Muscle of arm (tissue), 14 donors: ENCODE results near the gene BCAS2. TPM values are rescaled to one million over a fixed set of nuclear protein-coding genes. Genes with fewer than 3 reads are reported as not detected.

Source experiments
- DNase-seq: peaks from one replicate; pipeline ENCODE4 v3.0.0-alpha.2; 2013
- long read RNA-seq, 11 donors: transcript quantifications; one replicate each; lab custom pipeline, GENCODE V29; 2026
- polyA plus RNA-seq, 12 donors: library from polyadenylated mRNA; unstranded; fragments of 120-200 nt; gene quantifications; one replicate each; pipeline ENCODE4 v1.2.1, GENCODE V29; 2013; ENCODE audit not compliant: insufficient read length in 12 of 12

Gene BCAS2
- polyA plus RNA-seq = 10 to 100 TPM in 11 of 12 donors, not detected in 1; 18.4 to 41.8 (median 28.8) TPM
- long read RNA-seq, donor 1, transcript BCAS2-201 (7 exons, 1,299 nt) = major isoform, 21 of 22 reads
- long read RNA-seq, donor 1, partial matches to known transcripts = 0 of 22 reads
- long read RNA-seq, donor 1, other reads (novel, unspliced or antisense) = 0 of 22 reads
- long read RNA-seq, donor 2, transcript BCAS2-201 (7 exons, 1,299 nt) = major isoform, 9 of 11 reads
- long read RNA-seq, donor 2, partial matches to known transcripts = 0 of 11 reads
- long read RNA-seq, donor 2, other reads (novel, unspliced or antisense) = 0 of 11 reads
- long read RNA-seq, donor 3, transcript BCAS2-201 (7 exons, 1,299 nt) = major isoform, 6 of 6 reads
- long read RNA-seq, donor 3, partial matches to known transcripts = 0 of 6 reads
- long read RNA-seq, donor 3, other reads (novel, unspliced or antisense) = 0 of 6 reads
- long read RNA-seq, donor 4, transcript BCAS2-201 (7 exons, 1,299 nt) = major isoform, 5 of 6 reads
- long read RNA-seq, donor 4, partial matches to known transcripts = 0 of 6 reads
- long read RNA-seq, donor 4, other reads (novel, unspliced or antisense) = 0 of 6 reads
- long read RNA-seq, donor 5, transcript BCAS2-201 (7 exons, 1,299 nt) = major isoform, 10 of 11 reads
- long read RNA-seq, donor 5, partial matches to known transcripts = 0 of 11 reads
- long read RNA-seq, donor 5, other reads (novel, unspliced or antisense) = 0 of 11 reads
- long read RNA-seq, donor 6, partial matches to known transcripts = 0 of 3 reads
- long read RNA-seq, donor 6, other reads (novel, unspliced or antisense) = 0 of 3 reads
- long read RNA-seq, donor 7, transcript BCAS2-201 (7 exons, 1,299 nt) = major isoform, 11 of 11 reads
- long read RNA-seq, donor 7, partial matches to known transcripts = 0 of 11 reads
- long read RNA-seq, donor 7, other reads (novel, unspliced or antisense) = 0 of 11 reads
- long read RNA-seq, donor 8, transcript BCAS2-201 (7 exons, 1,299 nt) = major isoform, 11 of 11 reads
- long read RNA-seq, donor 8, partial matches to known transcripts = 0 of 11 reads
- long read RNA-seq, donor 8, other reads (novel, unspliced or antisense) = 0 of 11 reads
- long read RNA-seq, donor 9, transcript BCAS2-201 (7 exons, 1,299 nt) = major isoform, 10 of 10 reads
- long read RNA-seq, donor 9, partial matches to known transcripts = 0 of 10 reads
- long read RNA-seq, donor 9, other reads (novel, unspliced or antisense) = 0 of 10 reads
- long read RNA-seq, donor 10, transcript BCAS2-201 (7 exons, 1,299 nt) = major isoform, 10 of 11 reads
- long read RNA-seq, donor 10, partial matches to known transcripts = 0 of 11 reads
- long read RNA-seq, donor 10, other reads (novel, unspliced or antisense) = 0 of 11 reads
- long read RNA-seq, donor 11, transcript BCAS2-201 (7 exons, 1,299 nt) = major isoform, 11 of 12 reads
- long read RNA-seq, donor 11, partial matches to known transcripts = 0 of 12 reads
- long read RNA-seq, donor 11, other reads (novel, unspliced or antisense) = 0 of 12 reads

GRCh38 chr1:114581335-114582287 lies at the start of gene BCAS2:
Gene BCAS2, minus strand, starts transcription at chr1:114581615. Its CDS starts 24 bp downstream, at chr1:114581591.
- peak; percentile 99 for DNase-seq

GRCh38 chr1:114627107-114627506 lies 45.7 kb upstream of the BCAS2 start:
- no peak for DNase-seq

GRCh38 chr1:114623364-114623763 lies 41.9 kb upstream of the BCAS2 start:
- DNase-seq = no peak

GRCh38 chr1:114620419-114620818 lies 39.0 kb upstream of the BCAS2 start:
- DNase-seq = no peak

- DNase-seq = no peak
Measured at GRCh38 chr1:114618606-114619005, 37.2 kb upstream of the BCAS2 start.

GRCh38 chr1:114610546-114611245 lies 29.3 kb upstream of the BCAS2 start:
- no peak for DNase-seq

GRCh38 chr1:114609826-114610225 lies 28.4 kb upstream of the BCAS2 start:
- DNase-seq = no peak

- DNase-seq = no peak
Measured at GRCh38 chr1:114609026-114609425, 27.6 kb upstream of the BCAS2 start.

GRCh38 chr1:114607223-114607622 lies 25.8 kb upstream of the BCAS2 start:
- DNase-seq = no peak

- no peak for DNase-seq
Measured at GRCh38 chr1:114597949-114598348, 16.5 kb upstream of the BCAS2 start.

GRCh38 chr1:114595602-114596001 lies 14.2 kb upstream of the BCAS2 start:
- DNase-seq = no peak

GRCh38 chr1:114594046-114594445 lies 12.6 kb upstream of the BCAS2 start:
- no peak for DNase-seq

- DNase-seq = no peak
Measured at GRCh38 chr1:114589122-114589521, 7.7 kb upstream of the BCAS2 start.

- no peak for DNase-seq
Measured at GRCh38 chr1:114588196-114588689, 6.8 kb upstream of the BCAS2 start.

GRCh38 chr1:114587203-114587991 lies 6.0 kb upstream of the BCAS2 start:
- DNase-seq = no peak

GRCh38 chr1:114586513-114587047 lies 5.2 kb upstream of the BCAS2 start:
- DNase-seq = no peak

GRCh38 chr1:114585231-114585630 lies 3.8 kb upstream of the BCAS2 start:
- DNase-seq = no peak

- no peak for DNase-seq
Measured at GRCh38 chr1:114574365-114574764, 7.0 kb downstream of the BCAS2 start.
